Ureter (tissue), 1 donor: ENCODE measurements around the gene NOX3. TPM values are rescaled to one million over a fixed set of nuclear protein-coding genes. Genes with fewer than 3 reads are reported as not detected.
"Not testable (repeated sequence)": the region's sequence is repeated elsewhere in the genome, so short reads cannot be mapped to it uniquely, and the experiment has no call there.

Experiments used
- DNase-seq: peaks from one replicate; pipeline ENCODE4 v3.0.0-alpha.2; 2020; ENCODE audit warnings: low spot score
- total RNA-seq: library from RNA; stranded (reverse); gene quantifications from one replicate; pipeline ENCODE4 v1.2.4, GENCODE V29; 2023
- donor health status: DM: yes; HTN: yes; CAD: no.

Gene NOX3
- total RNA-seq, 1 donor from 2014 or later = not detected

DNA sequence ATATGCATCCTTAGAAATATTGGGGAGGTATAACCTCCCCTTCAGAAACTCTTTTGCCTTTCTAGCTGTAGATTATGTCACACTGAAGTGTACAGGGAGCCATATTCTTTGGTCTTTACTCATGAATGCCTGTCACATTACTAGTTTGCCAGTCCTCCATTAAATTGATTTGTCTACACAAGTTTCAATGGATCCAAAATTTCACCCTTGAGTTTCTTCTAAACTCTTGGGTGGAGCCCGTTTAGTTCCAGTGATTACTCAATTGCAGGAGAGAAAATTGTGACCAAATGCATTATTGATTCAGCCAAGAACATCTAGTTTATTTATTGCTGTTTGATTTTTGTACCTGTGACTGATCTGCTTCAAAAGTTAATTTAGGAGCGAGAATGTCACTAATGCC is 81.0 kb downstream of the NOX3 start:
- no peak for DNase-seq

DNA sequence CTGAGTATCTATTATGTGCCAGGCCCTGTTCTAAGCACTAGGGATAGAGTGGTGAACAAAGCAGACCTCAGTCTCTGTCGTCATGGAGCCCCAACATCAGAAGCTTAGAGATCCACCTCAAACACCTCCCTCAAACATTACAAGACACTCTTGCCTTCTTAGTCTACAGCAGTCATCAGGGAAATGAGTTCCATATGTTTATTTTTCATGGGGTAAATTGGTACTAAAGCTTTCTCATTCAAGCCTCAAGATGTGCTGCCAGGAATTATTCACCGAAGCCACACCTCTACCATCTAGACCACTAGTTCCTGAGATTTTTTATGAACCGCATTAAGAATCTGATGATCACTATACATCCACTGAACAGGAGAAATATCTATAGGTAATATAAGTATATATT is 82.4 kb downstream of the NOX3 start:
- no peak for DNase-seq

DNA sequence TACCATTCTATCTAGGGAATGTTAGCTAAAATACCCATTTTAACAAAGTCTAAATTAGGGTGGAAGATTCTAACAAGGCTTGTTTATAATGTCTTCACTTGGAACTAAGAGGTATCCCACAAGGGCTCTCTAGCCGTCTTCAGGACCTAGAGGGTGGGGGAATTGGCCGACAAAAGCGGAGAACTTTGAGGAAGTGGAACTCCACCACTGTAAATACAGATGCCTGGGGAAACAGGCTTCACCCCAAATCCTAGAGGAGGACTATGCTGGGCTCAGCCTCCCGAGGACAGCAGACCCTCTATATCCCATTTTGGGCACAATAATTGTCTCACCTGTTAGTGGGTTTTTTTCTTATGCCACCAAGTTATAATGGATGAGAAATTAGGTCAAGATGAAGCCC is 83.4 kb downstream of the NOX3 start:
- DNase-seq = no peak

DNA sequence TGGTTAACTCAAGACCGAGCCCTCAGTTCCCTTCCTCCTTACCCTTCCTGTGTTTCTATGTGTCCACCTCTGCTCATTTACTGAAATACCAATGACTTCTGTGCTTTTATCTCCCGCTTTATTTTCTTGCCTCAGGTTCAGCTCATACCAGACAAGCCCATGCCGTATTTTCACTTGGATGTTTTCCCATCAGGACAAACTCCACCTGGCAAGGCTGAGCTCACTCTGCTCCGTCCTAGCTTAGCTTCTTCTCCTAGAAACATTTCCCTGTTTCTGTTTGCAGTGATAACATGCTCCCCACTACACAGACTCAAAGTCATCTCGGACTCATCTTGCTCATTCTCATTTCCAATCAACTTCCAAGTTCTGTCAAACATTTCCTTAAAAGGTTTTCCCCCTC is 84.4 kb downstream of the NOX3 start:
- no peak for DNase-seq

DNA sequence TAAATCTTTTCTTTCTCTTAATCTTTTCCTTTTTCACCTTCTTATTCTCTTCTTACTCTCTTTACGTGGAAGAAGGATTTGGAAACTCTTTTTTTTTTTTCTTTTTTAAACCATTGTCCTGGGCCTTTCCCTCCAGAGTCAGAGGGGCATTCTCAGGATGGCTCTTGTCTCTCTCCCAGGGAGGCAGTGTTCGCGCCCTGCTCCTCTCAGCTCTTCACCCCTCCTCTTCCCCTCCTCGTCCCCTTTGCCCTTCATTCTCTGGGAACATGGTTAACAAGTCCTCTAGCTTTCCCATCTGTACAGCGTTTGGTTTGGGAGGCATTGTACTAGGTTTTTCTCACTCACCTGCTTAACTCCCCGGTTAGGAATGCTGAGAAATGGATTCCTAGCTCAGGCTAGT is 89.3 kb downstream of the NOX3 start:
- no peak for DNase-seq

DNA sequence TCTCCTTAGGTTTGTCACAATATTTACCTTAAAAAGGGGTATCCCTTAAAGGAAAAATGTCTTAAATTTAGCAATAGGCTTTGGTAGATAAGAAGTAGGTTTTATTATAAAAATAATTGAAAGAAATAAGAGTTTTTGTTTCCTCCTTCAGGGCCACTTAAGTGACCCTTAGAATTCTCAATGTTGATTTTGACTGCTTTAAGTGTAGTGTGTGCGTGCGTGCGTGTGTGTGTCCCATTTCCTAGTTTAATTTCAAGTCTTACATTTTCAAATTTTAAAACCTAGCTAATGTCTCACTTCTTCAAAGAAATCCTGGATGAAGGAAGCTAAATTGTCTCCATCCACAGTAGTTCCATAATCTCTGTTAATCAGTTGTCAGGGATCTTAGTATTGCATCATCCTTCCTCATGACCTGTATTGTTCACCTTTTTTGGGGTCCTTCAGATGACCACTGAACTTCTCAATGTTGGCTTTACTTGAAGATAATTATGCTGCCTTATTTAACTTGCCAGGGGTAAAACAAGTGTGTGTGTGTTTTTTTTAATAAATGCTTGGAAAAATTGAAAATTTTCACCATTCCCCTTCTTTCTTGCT is 90.7 kb downstream of the NOX3 start:
- no peak for DNase-seq

DNA sequence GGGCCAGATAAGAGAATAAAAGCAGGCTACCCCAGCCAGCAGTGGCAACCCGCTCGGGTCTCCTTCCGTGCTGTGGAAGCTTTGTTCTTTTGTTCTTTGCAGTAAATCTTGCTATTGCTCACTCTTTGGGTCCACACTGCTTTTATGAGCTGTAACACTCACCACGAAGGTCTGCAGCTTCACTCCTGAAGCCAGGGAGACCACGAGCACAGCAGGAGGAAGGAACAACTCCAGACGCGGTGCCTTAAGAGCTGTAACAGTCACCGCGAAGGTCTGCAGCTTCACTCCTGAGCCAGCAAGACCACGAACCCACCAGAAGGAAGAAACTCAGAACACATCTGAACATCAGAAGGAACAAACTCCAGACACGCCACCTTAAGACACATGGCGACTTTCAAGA is 91.6 kb downstream of the NOX3 start:
- not testable (repeated sequence) for DNase-seq

DNA sequence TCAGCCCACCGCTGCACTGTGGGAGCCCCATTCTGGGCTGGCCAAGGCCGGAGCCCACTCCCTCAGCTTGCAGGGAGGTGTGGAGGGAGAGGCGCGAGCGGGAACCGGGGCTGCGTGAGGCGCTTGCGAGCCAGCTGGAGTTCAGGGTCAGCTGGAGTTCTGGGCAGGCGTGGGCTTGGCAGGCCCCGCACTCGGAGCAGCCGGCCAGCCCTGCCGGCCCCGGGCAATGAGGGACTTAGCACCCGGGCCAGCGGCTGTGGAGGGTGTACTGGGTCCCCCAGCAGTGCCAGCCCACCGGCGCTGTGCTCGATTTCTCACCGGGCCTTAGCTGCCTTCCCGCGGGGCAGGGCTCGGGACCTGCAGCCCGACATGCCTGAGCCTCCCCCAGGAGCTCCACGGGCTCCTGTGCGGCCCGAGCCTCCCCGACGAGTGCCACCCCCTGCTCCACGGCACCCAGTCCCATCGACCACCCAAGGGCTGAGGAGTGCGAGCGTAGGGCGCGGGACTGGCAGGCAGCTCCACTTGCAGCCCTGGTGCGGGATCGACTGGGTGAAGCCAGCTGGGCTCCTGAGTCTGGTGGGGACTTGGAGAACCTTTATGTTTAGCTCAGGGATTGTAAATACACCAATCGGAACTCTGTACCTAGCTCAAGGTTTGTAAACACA is 92.5 kb downstream of the NOX3 start:
- DNase-seq = not testable (repeated sequence)

DNA sequence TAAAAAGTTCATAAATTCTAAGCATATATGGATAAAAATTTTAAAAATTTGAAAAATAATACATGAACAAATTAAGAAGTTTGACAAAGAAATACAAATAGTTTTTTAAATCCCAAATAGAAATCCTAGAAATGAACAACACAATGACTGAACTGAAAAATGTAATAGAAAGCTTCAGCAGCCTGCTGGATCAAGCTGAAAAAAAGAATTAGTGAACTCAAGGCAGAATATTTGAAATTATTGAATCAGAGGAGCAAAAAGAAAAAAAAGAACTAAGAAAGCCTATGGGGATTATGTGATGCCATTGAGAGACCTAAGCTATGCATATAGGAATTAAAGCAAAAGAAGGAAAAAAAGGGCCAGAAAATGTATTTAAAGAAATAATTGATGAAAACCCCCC is 101.5 kb downstream of the NOX3 start:
- DNase-seq = no peak

DNA sequence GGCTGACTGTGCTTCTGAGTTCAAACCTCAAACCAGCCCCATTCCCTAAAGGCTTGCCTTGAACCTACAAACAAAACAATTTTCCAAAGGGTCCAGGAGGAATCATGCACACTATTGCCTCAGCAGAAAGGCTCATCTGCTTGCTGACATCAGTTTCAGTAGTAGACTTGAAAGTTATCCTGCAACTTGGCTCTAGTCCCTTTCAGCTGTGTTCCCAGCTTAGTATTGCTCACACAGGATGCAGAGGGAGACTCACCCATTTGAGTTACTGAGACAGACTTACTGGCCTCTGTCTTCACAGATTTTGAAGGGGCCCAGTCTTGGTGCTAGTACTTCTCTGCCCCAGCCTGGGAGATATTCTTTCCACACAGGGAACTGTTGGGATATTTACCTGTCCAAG is 102.8 kb downstream of the NOX3 start:
- no peak for DNase-seq

DNA sequence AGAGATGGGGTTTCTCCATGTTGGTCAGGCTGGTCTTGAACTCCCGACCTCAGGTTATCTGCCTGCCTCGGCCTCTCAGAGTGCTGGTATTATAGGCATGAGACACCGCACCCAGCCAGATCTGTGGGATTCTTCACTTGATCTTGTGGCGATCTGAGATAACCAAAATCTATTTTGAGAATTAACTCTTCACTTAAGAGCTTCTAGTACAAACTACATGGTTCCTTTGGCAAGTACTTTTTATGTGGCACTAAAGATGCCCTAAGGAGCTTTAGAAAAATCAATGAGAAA is 103.6 kb downstream of the NOX3 start:
- no peak for DNase-seq

DNA sequence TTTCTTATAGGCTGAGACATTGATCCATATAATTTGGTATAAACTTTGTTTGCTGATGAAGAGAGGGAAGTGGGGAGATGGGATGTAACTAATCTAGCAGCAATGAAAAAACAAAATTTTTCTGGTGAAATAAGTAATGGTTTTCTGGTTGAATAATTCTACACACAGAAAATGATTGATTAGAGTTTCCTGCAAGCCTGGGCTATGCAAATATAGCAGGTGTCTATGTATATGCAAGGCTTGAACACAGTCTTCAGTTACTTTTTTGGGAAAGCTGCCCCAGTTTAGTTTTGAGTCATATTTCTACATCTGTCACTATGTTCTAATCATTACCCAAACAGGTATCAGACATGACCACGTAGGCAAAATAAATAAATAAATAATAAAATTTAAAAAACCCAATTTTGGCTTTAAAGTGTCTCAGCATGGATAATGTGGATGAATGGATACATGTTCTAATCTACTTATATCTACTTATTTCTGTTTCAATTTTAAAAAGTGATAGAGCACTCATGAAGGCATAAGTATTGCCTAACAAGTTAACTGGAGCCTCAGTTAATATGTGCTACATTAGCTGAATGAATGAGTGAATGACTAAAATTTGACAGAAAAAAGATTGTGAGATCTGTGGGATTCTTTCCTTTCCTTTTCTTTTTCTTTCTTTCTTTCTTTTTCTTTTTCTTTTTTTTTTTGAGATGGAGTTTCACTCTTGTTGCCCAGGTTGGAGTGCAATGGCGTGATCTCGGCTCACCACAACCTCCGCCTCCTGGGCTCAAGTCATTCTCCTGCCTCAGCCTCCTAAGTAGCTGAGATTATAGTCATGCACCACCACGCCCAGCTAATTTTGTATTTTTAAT is 104.1 kb downstream of the NOX3 start:
- DNase-seq = no peak

DNA sequence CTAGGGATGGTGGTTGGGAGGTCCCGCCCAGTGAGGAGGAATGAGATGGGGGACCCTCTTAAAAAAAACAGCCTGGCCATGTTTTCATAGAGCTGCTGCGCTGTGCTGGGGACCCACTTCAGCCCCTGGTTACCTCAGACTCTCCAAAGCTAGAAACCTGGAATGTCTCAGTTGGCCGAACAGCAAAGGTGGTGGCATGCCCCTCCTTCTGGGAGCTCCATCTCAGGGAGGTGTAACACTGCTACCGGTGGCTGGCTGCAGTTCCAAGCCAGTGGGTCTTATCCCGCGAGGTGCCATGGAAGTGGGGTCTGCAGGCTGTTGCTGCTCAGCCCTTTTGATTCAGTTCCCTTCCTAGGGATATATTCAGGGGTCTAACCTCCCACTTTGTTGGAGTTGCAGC is 105.7 kb downstream of the NOX3 start:
- DNase-seq = no peak

DNA sequence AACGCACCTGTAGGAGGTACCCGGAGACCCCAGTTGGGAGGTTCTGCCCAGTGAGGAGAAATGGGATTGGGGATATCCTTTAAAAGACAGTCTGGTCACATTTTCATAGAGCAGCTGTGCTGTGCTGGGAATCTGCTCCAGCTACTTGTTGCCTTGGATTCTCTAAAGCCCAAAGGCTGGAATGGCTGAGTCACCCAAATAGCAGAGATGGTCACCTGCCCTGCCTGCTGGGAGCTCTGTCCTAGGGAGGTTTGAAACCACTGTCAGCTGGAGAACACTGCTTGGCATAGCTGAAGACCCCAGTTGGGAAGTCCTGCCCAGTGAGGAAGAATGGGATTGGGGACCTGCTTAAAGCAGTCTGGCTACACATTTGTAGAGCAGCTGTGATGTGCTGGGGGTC is 106.5 kb downstream of the NOX3 start:
- no peak for DNase-seq

DNA sequence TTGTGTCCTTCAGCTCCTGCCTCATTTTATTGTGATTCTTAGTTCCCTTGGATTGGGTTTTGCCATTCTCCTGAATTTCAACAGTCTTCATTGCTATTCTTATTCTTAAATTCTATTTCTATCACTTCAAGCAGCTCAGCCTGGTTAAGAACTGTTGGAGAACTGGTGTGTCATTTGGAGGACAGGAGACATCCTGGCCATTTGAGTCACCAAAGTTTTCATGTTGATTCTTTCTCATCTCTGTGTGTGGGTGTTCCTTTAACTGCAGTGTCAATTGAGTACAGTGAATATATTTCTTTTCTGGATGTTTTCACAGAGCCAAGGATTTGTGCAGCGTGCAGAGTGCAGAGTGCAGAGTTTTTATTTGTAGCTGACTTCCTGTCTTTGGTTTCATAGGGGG is 107.8 kb downstream of the NOX3 start:
- no peak for DNase-seq

DNA sequence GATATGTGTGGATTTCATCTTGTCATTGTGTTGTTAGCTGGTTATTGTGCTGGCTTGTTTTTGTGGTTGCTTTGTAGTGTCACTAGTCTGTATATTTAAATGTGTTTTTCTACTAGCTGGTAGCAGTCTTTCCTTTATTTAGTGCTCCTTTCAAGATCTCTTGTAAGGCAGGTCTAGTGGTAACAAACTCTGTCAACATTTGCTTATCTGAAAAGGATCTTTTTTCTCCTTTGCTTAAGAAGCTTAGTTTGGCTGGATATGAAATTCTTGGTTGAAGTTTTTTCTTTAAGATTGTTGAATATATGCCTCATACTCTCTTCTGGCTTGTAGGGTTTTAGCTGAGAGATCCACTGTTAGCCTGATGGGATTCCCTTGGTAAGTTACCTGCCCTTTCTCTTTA is 108.7 kb downstream of the NOX3 start:
- DNase-seq = no peak

Other genes with a start within 250 kb of the NOX3 start
- gene CLDN20, start 191.8 kb downstream of the NOX3 start, total RNA-seq = not detected
- 36.7 TPM for gene TFB1M, start 141.4 kb downstream of the NOX3 start, total RNA-seq